Left colon (tissue), 2 donors: ENCODE measurements around the gene EDAR. TPM values are rescaled to one million over a fixed set of nuclear protein-coding genes. Genes with fewer than 3 reads are reported as not detected.
A peak's percentile ranks its signal among the peaks of the same experiment; 100 is the strongest.

Source experiments
- ATAC-seq: fragments of 200-7000 bp; cut with Tn5 transposase; one replicate; pipeline ENCODE4 v1.9.1; 2020; ENCODE audit warnings: mild to moderate bottlenecking, moderate library complexity
- DNase-seq, 2 donors: peaks; one replicate each; pipeline ENCODE4 v3.0.0-alpha.2; 2020
- intact Hi-C, 2 donors: fragments of 100-400 bp; cut with DNase I in 1 of 2; cut with micrococcal nuclease in 1 of 2; formaldehyde crosslinking; loops; one replicate each; pipeline versions ENCODE4 v1.11.2 to v1.14.0; 2022; cut with DNase I, micrococcal nuclease
- total RNA-seq, 2 donors: library from RNA; stranded (reverse); fragmentation: NEBNext Ultra II Directional; extraction: Animal tissue kit (Norgen Biotek cat#: 25700); gene quantifications; one replicate each; pipeline ENCODE4 v1.2.1, GENCODE V29; 2021
- donor health status: DM: no; HTN: no; CAD: no.
- donor health status: DM: yes; HTN: yes; CAD: no.

Gene EDAR
- total RNA-seq, 2 donors from 2014 or later = 0.43 to 0.61 TPM

DNA sequence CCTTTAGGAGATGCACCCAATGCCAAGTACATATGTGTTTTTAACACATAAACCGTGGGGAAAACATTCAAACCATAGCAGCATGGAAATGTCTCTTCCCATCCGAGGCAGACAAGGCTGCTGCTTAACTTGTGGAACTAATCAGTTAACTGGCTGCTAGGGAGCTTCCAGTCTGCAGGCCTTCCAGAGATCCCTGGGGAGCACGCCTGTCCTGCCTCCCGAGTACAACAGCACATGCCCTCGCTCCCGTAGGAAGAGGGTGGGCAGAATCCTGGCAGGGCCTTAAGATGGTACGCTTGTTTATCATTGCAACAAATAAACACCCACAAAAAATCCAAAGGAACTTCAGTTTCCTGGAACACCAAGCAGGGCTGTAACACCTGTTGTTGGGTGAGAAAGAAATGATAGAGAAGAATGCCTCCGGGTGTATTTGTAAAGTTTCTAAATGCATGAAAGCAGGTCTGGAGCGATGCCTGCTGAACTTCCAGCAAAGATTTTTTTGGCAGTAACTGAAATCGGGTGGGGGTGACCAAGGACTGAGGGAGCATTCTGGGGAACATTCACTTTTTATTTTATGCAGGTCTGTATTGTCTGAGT, 56.2 kb downstream of the EDAR start:
- ATAC-seq (peak; percentile 6), DNase-seq (no peak)
- intact Hi-C loops = no loop called here

DNA sequence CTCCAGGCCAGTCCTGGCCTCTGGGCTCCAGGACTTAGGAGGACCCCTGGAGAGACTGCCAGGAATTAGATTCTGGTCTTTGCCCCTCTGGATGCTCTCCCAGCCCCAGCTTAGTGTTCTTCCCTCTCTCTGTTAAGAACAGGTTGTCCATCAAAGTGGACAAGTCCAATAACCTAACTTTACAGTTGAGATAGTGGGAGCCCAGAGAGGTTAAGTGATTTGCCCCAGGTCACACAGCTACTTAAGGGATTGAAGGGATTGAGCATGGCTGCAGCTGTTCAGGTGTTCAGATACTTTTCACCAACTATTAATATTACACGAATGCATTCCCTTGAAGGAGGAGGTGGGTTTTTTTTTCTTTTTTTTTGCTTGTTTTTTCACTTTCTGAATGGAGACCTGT, 57.6 kb downstream of the EDAR start:
- ATAC-seq = no peak
- intact Hi-C loops = no loop called here
- no peak for DNase-seq

DNA sequence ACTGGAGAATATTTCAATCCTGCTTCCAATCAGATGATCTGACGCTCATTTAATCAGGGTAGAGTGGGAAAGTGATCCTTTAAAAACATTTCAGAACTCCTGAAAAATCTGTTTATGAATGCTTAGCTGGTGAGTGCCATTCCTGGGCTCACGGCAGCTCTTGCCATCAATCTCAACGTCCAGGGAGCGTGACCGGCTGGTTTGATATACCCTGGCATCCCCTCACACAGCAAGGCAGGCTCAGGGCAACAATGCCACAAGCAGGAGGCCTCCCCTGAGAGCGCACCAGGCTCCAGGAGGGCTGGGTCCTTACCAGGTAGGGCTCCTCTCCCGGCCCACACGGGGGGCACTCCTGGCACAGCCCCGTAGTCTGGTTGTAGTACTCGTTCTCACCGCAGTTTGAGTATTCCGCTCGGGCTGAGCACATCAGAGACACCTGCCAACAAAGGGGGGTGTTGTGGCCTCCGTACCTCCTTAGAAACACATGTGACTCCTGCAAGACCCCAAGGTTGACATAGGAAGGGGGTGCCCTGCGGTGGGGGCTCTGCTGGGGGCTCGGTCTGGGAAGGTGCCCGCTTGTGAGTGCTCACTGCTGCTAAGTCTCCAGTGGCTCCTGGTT, 59.1 kb downstream of the EDAR start:
- no peak for ATAC-seq
- intact Hi-C loops = no loop called here
- DNase-seq = no peak

DNA sequence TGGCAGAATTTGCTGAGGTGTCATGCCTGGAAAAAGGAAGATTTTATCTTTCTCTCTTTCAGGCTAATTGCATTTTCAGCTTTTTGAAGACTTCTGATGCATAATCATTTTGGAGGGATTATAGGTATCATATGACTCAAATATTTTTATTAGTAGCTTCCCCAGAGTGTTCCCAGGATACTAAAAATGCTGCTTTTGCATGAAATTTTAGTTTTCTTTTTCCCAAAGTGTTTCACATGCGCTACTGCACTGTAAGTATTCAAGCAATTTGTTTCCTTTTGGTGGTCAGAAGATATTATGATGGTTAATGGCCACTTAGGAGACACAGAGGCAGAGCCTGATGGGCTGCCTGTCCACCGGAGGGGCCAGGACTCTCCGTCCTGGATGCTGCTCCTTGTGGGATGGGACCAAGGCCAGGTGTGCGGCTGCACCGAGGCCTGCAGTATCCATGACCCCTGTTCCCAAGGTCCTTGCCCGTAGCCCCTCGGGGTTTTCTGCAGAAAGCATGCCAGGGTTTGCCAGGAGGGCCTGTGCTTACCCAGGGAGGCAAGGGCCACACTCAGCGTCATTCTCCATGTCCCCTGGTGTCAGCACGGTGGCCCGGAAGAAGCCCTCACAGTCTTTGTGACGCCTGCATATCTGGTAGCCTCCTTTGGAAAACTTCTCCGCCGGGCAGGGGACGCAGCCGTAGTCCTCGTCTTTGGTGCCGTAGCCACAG, 60.2 kb downstream of the EDAR start:
- no peak for ATAC-seq
- peak in 1 of 2 donors; percentile 4 for DNase-seq
- intact Hi-C loops = no loop called here

DNA sequence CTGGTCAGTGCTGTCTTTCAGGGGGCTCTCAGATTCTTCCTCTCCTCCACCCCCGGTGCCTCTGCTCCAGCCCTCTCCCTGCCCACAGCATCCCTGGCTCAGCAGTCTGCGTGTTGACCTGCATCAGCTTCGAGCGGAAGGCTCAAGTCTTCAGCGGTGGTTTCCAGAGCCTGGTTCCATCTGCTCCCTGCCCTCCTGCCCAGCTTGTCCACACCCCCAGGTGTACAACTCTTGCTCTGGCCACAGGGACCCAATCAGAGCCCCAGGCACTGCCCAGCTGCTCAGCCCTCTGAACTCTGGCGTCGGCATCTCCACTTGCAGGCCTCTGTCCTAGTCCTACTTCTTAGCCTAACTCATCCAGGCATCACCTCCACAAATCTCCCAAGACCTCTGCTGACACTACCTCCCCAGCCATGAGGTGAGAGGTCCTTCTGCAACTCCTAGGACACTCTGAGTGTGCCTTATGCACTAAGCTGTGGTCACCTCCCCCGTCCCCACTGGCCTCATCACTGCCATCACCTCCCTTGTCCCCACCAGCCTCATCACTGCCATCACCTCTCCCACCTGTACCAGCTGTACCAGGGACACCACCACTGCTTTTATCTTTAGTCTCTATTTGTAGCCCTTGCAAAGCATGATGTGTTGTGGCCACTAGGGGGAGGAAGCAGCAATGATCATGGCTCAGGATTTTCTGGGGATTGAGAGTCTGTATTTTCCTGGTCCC, 60.9 kb downstream of the EDAR start:
- ATAC-seq (peak; percentile 77), DNase-seq (peak in 1 of 2 donors; percentile 45)
- intact Hi-C loops = no loop called here

DNA sequence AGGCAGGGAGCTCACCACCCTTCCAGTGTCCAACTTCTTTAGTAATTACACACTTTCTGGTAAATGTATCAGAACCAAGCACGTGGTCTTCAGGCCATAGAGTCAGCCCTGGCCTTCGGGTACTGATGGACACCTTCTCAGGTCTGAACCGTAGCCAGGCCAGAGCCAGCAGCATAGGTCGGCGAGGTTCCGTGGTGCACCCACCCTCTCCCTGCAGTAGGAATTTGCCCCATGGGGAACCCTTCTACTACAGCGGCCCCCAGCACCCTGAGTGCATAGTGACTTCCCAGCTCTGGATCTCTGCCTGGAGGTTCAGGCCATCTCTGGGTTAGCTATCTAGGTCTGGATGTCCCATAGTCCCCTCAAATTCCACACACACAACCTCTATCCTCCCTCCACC, 61.6 kb downstream of the EDAR start:
- no peak for DNase-seq
- intact Hi-C loops = no loop called here
- no peak for ATAC-seq

DNA sequence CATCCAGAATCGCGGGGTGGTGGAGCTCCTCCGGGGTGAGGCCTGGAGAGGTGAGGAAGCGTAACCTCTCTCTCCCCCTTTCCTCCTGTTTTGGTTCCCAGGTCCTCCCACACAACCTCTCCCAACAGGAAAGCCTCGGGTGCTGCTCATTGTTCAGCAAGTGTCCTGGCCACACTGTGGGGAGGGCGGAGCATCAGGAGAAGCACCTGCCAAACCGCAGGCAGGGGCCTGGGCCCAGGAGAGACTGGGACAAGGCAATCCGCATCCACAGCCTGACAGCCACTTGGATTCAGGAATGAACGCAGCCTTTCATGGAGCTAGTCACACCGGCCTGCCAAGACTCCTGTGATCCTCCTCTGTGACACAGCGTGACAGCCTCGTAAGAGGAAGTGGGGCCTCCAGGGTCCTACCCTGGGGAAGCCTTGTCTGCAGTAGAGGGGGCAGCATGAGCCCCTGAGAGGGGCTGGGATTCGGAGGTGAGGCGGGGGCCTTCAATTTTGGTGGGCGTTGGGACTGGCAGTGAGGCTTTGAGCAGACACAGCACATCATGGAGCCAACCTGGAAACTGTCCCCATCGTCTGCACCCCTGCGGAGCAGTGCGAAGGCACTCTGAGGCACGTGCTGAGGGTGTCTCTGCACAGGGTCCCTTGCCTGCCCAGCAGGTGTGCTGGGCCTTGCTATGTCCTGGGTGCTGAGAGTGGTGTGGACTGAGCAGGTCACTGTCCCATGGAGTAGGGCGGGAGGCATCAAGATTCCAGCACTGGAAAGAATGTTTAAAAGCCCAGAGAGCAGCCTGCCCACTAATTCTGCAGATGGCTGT, 62.2 kb downstream of the EDAR start:
- DNase-seq (peak in 1 of 2 donors; percentile 2), ATAC-seq (no peak)
- intact Hi-C loops = no loop called here

DNA sequence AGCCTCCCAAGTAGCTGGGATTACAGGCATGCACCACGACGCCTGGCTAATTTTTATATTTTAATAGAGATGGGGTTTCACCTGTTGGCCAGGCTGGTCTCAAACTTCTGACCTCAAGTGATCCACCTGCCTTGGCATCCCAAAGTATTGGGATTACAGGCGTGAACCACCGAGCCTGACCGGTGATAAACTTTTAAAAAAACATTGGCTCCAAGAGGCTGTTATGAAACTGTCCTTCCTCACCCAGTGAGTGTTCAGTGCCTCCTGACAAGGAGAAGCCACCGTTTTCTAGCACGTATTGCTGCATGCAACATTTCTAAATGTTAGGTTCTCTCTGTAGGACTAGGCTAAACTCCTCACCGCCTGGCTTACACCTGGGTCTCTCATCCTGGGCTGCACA, 63.3 kb downstream of the EDAR start:
- intact Hi-C loops = no loop called here
- no peak for DNase-seq
- no peak for ATAC-seq

DNA sequence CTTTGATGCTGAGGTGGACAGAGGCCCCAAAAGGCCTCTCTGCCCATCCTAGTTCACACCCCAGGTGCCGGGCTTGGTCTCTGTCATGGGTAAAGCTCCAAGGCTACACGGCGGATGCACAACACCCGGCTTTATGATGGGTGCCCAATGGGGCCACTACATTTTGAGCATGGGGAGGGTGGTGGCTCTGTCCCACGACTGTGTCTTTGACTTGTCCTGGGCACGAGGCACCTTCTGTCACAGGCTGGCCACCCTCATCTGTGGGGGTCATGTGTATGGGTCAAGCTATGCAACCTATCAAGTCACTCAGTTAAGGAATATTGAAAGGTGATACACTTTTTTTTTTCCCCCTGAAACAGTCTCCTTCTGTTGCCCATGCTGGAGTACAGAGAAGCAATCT, 63.7 kb downstream of the EDAR start:
- intact Hi-C loops = no loop called here
- DNase-seq = peak in 1 of 2 donors; percentile 2
- no peak for ATAC-seq

DNA sequence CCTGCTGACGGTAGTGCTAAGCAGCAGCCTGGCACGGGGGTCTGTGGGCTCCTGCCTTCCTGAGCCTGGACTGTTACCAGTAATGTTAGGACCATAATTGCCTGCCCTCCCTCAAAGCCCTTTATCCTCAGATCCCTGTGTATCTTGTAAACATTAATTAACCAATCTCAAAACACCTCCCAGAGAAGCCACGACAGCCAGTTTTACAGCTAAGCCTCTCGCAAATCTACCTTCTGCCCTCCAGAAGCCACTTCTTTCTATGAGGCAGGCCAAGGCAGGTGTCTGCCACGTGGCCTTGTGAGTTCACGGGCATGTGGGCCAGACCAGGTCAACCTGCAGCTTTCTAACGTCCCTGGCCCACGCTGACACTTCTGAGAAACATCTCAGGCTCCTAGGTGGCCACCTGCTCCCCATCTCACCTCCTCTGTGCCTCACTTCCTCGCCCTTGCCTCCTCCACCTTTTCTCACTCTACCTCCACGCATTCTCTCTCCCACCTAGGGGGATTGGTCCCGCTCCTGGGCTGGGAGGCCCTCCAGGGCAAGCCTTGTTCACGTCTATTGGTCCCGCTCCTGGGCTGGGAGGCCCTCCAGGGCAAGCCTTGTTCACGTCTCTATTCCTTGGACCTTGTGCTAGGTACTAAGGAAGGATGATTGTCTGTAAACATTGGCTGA, 64.3 kb downstream of the EDAR start:
- peak; percentile 8 for ATAC-seq
- intact Hi-C loops = no loop called here
- DNase-seq = peak in 1 of 2 donors; percentile 2

DNA sequence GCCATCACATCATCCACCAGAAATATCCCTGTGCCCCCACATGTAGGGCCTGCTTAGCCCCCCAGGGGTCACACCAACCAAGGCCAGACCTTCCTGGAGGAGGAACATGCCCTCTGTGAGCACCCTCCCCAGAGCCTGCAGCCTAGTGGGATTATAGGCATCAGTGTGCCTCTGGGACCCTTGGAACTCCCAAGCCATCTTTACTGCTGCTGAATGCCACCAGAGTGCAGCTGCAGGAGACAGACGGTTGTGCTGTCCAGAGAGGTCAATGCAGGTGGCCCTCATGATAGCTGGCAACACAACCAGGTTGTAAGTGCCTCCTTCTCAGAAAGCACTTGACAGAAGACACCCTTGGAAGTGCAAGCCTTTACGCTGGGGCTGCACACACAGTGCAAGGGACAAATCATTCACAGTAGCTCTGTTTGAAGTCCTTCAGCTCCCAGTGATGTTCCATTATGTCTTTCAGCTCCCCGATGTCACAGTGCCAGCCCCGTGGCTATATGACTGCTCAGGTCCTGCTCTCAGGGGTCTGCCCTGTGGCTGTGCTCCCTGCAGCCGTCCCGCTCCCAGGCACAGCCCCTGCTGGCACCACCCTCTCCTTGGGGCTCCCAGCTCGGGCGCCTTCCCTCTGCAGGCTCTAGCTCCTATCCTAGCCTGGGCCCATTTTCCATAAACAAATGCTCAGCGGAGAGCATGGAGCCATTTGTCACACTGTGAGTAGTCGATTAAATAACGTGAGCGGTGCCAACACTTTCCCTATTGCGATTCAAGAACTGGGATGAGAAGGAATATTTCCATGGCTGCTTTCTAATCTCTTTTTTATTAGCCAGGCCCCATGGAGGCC, 65.1 kb downstream of the EDAR start:
- DNase-seq = peak in 1 of 2 donors; percentile 16
- intact Hi-C loops = no loop called here
- no peak for ATAC-seq

DNA sequence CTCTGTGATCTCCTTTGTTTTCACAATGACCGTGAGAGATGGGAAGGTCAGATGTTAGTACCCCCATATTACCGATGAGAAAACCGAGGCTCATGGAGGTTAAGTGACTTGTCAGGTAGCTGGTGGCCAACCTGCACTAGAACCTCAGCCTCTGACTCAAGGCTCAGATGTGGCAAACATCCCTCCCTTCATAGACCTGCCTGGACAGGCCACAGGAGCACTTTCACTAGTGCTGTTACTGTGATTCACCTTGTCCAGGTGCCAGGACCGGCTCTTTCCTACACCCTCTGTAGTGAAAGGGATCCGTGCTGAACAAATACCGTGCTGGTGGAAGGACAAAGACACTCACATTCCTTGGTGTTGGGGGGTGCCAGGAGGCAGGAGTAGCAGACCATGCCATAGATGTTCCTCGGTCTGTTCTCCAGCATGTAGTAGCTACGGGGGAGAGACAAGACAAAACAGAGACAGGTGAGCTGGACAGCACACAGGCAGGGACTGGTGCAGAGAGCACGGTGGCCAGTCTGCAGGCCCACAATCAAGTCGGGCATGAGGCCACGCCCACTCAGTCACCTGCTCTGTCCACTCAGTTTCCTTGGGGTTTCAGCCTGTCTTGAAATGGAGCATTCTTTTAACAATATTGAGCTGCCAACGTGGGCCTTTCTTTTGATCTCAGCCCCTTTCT, 65.9 kb downstream of the EDAR start:
- ATAC-seq (peak; percentile 62), DNase-seq (peak; percentile 22 to 32)
- intact Hi-C loops = no loop called here

DNA sequence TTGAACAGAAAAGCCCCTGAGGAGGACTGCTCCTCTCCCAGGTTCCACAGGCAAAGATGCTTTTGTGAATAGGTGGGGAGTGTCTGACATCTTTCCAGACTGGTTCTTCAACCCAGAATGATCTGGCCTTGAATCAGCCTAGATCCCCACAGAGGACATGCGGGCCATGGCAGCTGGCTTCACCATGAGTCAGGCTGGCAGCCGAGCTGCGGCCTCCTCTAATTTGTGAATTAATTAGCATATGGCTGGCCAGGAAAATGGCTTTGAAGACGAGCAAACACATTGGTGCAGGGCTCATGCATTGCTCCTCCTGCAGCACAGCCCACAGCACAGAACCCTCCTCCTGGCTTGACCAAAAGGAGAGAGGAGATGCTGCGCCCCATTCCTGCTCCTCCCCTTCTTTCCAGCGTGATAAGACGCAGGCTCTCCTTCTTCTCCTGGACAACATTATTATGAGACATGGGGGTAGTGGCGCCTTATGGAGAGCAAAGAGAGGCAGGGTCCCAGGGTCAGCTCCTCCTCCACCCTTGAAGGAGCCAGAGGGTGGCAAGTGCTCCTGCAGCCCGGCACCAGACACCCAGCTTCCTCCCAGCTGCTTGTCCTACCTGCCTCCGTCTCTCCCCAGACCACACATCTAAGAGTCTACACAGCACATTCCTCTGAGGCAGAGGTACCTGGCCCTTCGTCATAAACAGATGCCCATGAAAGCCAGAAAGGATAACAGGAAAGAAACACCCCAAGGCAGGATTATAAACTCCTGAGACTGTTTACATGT, 66.7 kb downstream of the EDAR start:
- intact Hi-C loops = no loop called here
- DNase-seq = peak; percentile 3 to 25
- no peak for ATAC-seq

DNA sequence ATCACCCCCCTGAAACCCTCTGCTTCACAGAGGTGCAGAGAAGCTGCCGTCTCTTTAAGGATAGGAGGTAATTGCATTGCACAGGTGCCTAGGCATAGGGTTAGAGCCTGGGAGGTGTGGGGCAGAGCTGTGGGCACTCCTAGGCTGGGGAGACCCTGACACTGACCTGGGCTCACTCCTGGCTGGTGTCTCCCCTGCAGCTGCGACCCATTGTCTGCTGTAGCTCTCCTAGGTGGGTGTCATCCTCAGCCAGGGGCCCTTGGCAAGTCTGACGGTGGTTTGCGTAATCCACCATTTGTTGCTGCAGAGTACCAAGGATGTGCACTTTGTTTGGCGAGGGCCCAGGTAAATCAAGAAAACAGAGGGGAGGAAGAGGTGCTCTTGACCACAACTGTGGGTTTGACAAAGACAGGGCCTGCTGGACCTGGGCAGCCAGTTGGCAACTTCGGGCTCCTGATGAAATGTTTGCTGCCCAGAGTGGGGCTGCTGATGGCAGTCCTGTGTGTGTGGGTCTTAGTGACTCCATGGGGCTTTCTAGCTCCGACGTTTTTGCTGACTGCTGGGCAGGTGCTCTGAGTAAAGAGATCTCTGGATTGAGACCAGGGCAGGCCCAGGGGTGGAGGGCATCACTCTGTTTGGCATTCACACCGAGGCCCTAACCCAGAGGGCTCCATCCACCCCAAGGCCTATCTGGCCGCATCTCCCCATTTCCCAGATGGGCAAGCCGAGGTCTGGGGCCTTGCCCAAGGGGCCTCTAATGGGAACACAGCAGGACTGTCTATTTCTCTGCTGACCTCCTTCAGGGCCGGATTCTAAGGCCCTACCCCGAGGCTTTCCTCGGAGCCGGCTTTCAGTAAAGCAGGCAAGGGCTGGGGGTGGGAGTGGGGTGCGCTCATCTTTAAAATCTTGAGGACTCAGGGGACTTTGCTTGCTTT, 67.7 kb downstream of the EDAR start:
- intact Hi-C loops = no loop called here
- no peak for ATAC-seq
- peak in 1 of 2 donors; percentile 12 for DNase-seq

DNA sequence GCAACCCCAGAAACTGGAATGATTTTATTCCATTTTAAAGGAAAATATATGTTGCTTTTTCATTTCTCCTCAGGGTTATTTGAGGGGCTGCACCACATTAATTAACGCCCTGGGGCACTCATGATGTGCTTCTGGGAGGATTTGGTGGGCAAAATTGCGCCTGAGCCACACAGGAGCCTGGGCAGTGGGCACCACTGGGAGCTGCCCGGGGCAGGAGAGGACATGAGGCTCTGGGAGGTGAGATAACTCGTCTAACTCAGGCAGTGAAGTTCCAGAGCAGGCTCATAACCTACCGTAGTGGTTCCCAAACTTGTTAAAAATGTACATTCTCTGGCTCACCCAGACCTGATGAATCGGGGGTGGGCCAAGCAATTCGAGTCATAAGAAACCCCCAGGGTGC, 68.3 kb downstream of the EDAR start:
- DNase-seq (no peak), ATAC-seq (no peak)
- intact Hi-C loops = no loop called here
